Activated naive CD8-positive, alpha-beta T cell treated with anti-CD3 and anti-CD28 coated beads, Interleukin-2, amount 50 U/mL, for 24 hours (primary cell): ENCODE results near the gene ACOT9.

Experiments
- ATAC-seq: fragments of 150-1000 bp; cut with Tn5 transposase; one replicate; pipeline ENCODE4 v1.10.0; 2021
- DNase-seq: peaks from one replicate; pipeline ENCODE4 v3.0.0; 2021
- H3K27ac Mint-ChIP-seq: one replicate; pipeline ENCODE4 v1.8.0; 2021; ENCODE audit warnings: mild to moderate bottlenecking, mixed read lengths
- H3K27me3 Mint-ChIP-seq: one replicate; pipeline ENCODE4 v1.8.0; 2021; ENCODE audit warnings: mixed read lengths
- H3K36me3 Mint-ChIP-seq: one replicate; pipeline ENCODE4 v1.8.0; 2021; ENCODE audit warnings: low read depth, mixed read lengths
- H3K4me1 Mint-ChIP-seq: one replicate; pipeline ENCODE4 v1.8.0; 2021; ENCODE audit warnings: mixed read lengths
- H3K4me3 Mint-ChIP-seq: one replicate; pipeline ENCODE4 v1.8.0; 2021; ENCODE audit warnings: mild to moderate bottlenecking, moderate library complexity, mixed read lengths
- H3K9me3 Mint-ChIP-seq: one replicate; pipeline ENCODE4 v1.8.0; 2021; ENCODE audit warnings: mixed read lengths

ACOT9 gene

DNA sequence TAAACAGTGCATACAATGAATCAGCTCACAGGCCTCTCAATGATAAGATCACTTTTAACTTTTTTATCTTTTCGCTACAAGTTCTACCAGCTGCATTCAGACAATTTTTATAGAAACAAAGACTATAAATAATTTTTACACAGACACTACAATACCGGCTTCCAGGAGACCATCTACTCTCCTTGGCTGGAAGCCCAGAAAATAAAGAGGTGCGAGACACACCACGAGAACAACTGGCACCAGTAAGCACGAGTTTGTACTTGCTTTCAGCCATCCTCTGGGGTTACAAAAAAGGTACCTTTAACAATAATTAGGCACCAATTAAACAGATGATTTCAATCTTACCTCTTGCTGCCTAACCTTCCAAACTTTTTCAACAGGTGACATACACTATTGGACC lies 87.0 kb downstream of the ACOT9 start:
- no peaks in the 10 kb centered on the region for H3K27me3 Mint-ChIP-seq
- H3K27ac Mint-ChIP-seq = no peak overlapping the region
- no peaks in the 10 kb centered on the region for H3K9me3 Mint-ChIP-seq
- no peak overlapping the region for H3K4me3 Mint-ChIP-seq
- H3K4me1 Mint-ChIP-seq = peaks cover 6% of the 10 kb centered on the region
- ATAC-seq (no peak), DNase-seq (no peak)
- no peaks in the 10 kb centered on the region for H3K36me3 Mint-ChIP-seq
